HG02870 (cell line): Measurements from ENCODE around the gene CXCL13.
"Not testable (repeated sequence)": the region's sequence is repeated elsewhere in the genome, so short reads cannot be mapped to it uniquely, and the experiment has no call there.

Experiments used
- ATAC-seq: cut with Tn5 transposase; IDR thresholded peaks from one replicate; pipeline ENCODE4 v1.9.1; 2021; ENCODE audit warnings: mild to moderate bottlenecking, moderate library complexity; ENCODE audit not compliant: unreplicated experiment

The CXCL13 gene

DNA sequence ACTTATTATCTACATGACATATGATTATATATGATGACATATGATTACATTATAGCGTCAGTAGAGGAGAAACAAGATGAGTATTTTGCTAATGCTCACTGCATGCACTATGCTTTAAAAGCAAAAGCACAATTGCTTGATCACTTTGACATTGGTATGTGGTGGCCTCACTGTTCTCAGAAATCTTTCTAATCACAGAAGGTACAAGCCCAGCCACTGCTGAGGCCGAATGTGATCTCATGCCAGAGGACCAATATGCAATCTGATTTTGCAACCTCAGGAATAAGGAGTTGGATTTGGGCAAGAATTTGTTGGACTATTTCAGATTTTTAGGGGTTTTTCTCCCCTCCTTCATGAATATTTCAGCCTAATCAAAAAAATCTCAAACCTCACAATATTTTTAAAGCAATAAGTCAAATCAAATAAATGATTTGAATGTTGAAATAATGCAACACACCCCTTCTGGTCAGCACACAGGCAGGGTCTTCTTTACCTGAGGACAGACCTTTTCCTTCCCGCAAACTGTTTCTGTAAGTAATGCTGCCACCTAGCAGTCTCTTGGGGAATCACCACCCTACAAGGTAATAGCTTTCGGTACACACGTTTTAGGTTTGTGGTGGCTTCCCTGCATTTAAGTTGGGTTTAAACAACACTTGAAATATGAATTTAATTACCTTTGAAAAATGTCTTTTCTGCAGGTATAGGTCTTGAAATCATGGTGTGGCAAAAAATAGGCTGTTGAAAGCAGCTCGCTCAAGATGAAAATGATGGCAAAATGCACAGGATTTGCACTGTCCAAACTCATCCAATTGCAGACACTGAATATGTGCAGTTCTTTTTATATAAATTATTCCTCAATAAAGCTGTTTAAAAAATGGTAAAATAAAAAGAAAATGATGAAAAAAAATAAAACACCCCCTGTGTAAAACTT is 4.8 kb upstream of the CXCL13 start:
- ATAC-seq: no peak

DNA sequence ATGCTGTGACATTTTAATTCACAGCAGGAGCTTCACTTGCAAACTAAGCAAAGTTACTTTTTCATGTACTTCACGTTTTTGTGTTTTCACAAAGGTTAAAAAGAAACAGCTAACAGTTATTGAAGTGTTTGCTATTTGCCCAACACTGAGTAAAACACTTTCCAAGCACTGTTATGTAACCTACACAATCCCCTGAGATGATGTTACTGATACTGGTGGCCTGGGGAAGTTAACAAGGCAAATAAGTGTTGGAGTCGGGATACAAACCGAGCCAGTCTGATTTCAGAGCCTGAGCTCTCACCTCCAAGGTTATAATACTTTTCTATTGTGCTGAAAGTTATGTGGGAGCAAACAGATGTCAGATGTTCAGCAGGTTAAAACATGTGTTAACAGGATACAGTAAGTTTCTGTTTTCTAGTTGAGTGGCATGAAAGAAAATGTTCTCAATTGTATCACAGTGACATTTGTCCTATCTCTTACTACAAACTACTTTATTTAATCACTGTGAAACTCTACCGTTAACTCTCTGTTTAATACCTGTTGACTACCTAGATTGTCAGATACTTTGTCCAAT is 3.9 kb upstream of the CXCL13 start:
- no peak for ATAC-seq

DNA sequence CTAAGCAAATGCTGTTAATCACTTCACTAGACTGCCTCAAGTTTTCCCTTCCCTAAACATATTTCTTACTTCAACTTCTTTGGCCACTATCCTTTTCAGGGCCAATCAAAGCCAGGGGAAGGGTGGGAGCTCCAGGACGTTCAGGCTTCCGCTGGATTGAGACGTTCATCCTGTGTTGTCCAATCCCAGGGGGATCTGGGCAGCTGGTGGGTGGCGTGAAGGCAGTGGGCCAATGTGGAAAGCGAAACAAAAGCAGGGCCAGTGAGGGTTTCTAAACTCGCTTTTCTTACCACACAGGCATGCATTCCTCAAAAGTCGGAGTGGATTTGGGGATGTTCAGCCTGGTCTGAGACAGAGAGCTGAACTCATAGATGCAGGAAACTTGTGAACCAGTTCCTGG is 7.6 kb downstream of the CXCL13 start:
- no peak for ATAC-seq

GRCh38 chr4:77615153-77615552 is 9.5 kb downstream of the CXCL13 start:
- no peak for ATAC-seq

DNA sequence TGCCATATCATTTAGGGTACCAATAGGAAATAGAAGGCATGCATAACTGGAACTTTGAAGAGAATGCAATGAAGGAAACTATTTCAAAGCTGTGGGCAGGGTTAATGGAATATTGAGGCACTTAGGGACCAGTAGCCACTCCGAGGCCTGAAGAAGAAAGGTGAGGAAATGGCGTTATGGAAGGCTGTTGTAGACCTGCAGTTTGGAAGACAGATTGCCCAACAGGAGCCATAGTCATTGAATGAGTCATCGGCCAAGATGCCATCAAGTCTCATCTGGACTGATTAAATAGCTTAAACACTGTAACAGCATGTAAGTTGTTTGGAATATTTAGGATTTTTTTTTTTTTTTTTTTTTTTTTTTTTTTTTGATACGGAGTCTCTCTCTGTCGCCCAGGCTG is 11.6 kb downstream of the CXCL13 start:
- no peak for ATAC-seq

DNA sequence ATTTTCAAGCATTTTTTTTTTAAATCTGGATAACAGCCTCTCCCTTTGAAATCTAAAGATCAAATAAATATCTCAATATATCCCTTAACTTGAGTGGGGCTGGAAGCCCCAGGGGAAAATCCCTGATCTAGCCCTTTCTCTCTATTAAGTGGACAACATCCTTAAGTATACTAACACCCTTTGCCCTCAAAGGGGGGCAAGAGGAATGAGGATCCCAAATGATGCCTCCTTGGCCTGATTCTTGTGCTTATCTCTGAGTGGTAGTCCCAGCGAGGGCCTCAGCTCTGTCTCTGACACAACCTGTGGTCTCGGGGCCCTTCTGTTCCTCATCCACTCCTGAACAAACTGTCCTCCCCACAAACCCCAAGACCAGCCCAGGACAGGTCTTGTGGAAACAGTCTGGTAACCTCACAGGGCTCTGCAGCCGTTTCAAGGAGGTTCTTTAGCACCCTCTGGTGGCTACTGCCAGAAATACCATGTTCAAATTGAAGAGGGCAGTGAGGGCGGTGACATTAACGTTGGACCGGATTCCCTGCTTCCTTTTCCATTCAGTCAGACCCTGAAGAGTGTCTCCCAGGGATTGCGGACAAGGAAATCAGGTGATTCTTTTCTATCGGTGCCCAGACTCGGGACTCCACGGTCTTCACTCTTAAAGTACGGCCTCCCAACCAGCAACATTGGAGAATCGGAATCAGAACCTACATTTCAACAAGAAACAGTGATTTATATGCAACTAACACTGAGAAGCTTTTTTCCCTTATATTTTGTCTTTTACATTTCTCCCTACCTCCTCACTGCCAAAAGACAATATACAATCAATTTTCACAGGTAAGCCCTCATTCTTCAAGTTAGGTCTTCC is 13.0 kb downstream of the CXCL13 start:
- peak; percentile 93 for ATAC-seq

- no peak for ATAC-seq
Observed at GRCh38 chr4:77619408-77619807, 13.8 kb downstream of the CXCL13 start.

GRCh38 chr4:77621254-77621653 is 15.6 kb downstream of the CXCL13 start:
- ATAC-seq: no peak

- no peak for ATAC-seq
Observed at GRCh38 chr4:77623091-77623490, 17.5 kb downstream of the CXCL13 start.

DNA sequence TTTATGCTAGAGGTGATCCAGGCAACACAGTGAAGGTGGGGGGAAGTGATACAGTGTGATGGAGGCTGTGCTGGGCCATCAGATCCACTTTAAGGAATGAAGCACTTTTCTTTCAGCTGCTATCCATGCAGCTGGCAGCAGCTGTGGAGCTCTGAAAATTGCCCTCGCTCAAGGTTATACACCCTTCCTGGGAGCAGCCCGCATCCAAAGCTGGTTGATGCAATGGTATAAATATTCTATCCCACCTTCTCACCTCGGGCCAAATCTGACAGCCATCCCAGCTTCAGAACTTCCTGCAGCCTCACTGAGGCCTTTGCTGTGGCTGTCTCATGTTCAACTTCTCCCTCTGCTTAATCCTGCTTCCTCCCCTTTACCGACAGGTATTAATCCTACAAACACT is 18.6 kb downstream of the CXCL13 start:
- ATAC-seq: no peak

GRCh38 chr4:77625485-77625884 is 19.9 kb downstream of the CXCL13 start:
- ATAC-seq: no peak

- ATAC-seq: peak; percentile 94
Observed at GRCh38 chr4:77629885-77630284, 24.3 kb downstream of the CXCL13 start.

GRCh38 chr4:77631276-77631675 is 25.7 kb downstream of the CXCL13 start:
- no peak for ATAC-seq

GRCh38 chr4:77634132-77634785 is 28.6 kb downstream of the CXCL13 start:
- no peak for ATAC-seq

DNA sequence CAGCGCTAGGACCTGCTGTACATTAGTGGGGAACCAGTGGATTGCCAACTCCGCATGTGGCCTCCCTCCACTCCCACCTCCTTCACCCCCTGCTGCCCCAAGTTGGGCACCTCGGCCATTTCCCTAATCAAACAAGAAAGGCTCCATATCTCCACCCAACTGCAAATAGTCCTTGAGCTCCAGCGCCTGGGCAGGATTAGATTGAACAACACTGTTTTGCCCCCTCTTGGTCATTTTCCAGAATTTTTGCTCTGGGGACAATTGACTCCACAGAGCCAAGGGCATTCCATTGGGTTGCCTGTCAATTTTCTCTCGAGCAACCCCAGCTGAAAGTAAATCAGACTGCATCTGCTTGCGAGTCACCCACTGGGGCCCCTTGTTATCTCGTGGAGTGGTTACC is 29.6 kb downstream of the CXCL13 start:
- ATAC-seq: no peak

DNA sequence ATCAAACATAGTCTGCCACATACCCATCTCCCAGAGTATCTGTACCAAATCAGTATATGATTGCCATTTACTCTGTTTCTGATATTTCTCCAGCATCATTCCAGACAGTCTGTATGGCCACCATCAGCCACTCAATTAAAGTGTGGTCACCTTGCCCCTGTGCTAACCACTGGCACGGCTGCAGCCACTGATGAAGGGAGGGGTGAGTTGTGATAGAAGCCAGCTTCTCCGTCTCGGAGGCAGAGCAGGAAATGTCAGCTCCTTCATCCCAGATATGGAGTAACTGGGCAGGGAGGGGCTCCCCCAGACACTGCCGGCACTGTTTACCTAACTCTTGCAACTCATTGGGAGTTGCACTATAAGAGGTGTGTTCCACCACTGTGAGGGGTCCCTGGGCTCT is 30.3 kb downstream of the CXCL13 start:
- no peak for ATAC-seq

- no peak for ATAC-seq
Observed at GRCh38 chr4:77636902-77637301, 31.3 kb downstream of the CXCL13 start.

DNA sequence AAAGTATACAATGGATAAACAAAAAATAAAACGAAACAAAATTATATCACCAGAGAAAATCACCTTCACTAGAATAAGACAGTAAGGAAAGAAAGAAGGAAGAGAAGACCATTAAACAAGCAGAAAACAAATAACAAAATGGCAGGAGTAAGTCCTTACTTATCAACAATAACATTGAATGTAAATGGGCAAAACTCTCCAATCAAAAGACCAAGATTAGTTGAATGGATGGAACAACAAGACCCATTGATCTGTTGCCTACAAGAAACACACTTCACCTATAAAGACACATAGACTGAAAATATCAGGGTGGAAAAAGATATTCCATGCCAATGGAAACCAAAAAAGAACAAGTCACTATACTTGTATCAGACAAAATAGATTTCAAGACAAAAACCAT is 38.4 kb downstream of the CXCL13 start:
- ATAC-seq: not testable (repeated sequence)

- ATAC-seq: no peak
Observed at GRCh38 chr4:77650787-77651186, 45.2 kb downstream of the CXCL13 start.

DNA sequence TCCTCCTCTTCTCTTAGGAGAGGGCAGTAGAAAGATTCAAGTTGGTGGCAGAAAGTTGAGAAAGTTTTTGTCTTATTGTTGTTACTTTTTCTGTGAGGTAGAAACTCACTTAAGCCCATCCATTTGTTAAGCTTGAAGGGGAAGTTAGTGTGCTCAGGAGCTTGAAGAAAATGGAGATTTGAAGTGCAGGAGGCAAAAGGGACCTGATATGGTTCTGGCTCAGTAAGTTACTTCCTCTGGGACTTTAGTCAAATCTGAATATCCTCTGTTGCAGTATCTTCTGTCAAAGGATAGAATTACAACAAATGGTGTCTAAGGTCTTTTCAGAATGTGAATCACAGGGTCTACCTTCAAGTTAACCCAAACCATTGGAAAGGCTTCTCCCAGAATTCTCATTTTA is 46.2 kb downstream of the CXCL13 start:
- no peak for ATAC-seq
